DMS79 treated with DMSO at 0.1 percent for 48 hours (cell line): ENCODE data around the gene RABIF.
"Not testable (repeated sequence)": the region's sequence is repeated elsewhere in the genome, so short reads cannot be mapped to it uniquely, and the experiment has no call there.

Experiments
- DNase-seq: peaks from one replicate; lab custom pipeline; 2025; lab: John Stamatoyannopoulos, UW

The RABIF gene

GRCh38 chr1:202888531-202889360 is at the start of gene RABIF:
Gene RABIF, minus strand, starts transcription at chr1:202889149. Its CDS starts 51 bp downstream, at chr1:202889098.
- DNase-seq, result peak; percentile 95

GRCh38 chr1:202938287-202938925 is 49.5 kb upstream of the RABIF start:
- no peak for DNase-seq

DNA sequence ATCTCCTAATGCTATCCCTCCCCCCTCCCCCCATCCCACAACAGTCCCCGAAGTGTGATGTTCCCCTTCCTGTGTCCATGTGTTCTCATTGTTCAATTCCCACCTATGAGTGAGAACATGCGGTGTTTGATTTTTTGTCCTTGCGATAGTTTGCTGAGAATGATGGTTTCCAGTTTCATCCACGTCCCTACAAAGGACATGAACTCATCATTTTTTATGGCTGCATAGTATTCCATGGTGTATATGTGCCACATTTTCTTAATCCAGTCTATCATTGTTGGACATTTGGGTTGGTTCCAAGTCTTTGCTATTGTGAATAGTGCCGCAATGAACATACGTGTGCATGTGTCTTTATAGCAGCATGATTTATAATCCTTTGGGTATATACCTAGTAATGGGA is 47.5 kb upstream of the RABIF start:
- DNase-seq, result not testable (repeated sequence)

DNA sequence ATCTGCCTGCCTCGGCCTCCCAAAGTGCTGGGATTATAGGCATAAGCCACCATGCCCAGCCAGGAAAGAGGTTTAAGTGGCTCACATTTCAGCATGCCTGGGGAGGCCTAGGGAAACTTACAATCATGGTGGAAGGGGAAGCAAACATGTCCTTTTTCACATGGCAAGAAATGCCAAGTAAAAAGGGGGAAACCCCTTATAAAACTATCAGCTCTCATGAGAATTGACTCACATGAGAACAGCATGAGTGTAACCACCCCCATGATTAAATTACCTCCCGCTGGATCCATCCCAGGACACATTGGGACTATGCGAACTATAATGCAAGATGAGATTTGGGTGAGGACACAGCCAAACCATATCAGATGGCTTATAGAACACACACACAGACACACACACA is 46.9 kb upstream of the RABIF start:
- no peak for DNase-seq

GRCh38 chr1:202934755-202935154 is 45.8 kb upstream of the RABIF start:
- no peak for DNase-seq

- DNase-seq, result no peak
Measured at GRCh38 chr1:202932476-202932875, 43.5 kb upstream of the RABIF start.

DNA sequence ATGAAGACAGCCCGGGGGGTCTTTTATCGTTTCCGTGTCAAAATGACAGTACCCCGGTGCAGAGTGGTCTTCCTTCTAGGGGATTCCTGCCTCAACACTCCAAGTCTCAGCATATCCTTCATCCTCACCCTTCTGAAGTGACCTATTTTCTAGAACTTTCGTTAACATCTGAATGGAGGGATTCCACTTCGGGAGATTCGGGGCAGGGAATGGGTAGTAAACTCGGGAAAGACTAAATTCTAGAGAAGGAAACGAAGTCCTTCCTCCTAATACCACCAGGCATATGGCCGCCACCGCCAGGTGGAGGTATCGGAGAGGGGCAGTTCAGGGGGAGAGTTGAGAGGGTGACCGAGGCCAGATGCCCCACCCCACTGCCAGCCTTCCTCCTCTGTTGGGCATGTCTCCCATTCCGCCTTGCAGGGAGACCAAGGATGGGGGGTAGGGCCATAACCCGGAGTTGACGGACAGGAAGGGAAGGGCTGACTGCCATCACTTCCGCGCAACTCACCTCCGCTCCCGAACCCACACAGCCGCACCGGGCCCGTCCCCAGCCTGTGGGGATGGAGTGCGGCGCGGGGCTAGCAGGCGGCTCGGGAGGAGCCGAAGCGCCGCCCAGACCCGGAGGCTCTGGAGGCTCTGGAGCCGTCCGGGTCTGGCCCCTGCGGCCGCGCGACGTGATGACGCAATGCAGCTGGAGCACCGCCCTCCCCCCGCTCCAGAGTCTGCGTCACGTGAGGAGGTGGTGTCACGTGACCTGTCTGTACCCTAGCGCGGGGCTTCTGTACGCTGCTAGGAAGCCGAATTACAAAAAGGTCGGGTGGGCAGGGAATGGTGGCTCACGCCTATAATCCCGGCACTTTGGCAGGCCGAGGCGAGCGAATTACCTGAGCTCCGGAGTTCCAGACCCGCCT is 37.9 kb upstream of the RABIF start, which contains the start of gene KLHL12:
Gene KLHL12 (minus strand): TSS at position 654 of the 911 bp plus-strand sequence. CDS start 2,072 bp downstream, outside the sequence.
- DNase-seq, result peak; percentile 93

DNA sequence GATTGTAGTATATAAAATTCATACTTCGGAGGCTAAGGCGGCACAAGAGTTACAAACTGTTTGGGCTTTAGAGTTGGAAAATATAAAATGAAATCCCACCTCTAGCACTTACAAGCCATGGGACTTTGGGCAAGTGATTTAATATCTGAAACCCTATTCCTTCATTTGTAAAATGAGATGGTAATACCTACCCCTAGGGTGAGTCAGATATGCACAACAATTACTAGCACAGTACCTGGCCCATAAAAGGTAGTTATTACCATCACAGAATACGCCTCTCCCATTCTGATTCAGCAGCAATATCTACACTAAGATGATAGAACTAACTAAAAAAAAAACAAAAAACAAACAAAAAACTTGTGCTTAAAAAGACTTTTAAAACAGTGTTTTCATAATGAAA is 34.6 kb upstream of the RABIF start:
- no peak for DNase-seq

- no peak for DNase-seq
Measured at GRCh38 chr1:202919615-202920014, 30.7 kb upstream of the RABIF start.

DNA sequence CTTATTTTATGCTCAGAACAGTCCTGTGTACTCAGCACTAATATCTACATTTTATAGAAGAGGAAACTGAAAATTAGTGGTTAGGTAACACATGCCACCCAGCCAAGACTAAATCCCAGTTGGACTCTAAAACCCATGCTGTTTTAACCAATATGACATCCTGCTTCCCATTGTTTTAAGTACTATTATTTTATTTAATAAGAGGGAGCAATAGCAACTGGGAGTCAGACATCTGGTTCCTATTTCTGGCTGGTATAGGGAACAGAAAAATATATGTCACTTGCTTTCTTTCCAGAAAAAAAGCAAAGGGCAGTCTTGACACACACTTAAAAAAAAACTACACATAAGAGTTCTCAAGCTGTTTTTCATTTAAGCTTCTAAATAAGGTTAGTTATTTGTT is 26.2 kb upstream of the RABIF start:
- DNase-seq, result no peak

DNA sequence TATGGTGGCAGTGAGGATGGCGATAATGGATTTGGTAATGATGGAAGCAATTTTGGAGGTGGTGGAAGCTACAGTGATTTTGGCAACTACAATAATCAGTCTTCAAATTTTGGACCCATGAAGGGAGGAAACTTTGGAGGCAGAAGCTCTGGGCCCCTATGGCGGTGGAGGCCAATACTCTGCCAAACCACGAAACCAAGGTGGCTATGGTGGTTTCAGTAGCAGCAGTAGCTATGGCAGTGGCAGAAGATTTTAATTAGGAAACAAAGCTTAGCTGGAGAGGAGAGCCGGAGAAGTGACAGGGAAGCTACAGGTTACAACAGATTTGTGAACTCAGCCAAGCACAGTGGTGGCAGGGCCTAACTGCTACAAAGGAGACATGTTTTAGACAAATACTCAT is 23.5 kb upstream of the RABIF start:
- DNase-seq, result not testable (repeated sequence)

GRCh38 chr1:202909494-202909893 is 20.5 kb upstream of the RABIF start:
- no peak for DNase-seq

DNA sequence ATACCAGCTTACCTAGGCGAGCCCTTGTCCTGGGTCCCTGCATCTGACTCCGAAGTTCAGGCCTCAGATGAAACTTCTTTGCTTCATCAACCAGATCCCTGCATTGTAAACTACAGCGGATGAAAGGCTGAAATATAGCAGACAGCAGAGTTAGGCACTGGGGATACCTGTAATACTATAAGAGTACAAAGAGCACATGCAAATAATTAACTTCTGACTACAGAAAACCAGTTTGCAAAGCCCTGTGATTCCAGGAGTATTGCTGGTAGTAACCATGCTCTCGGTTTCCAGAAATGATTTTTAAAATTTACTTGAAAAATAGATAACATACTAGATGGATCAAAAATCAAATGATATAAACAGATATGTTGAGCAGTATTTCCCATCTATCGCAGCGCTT is 20.0 kb upstream of the RABIF start:
- no peak for DNase-seq

DNA sequence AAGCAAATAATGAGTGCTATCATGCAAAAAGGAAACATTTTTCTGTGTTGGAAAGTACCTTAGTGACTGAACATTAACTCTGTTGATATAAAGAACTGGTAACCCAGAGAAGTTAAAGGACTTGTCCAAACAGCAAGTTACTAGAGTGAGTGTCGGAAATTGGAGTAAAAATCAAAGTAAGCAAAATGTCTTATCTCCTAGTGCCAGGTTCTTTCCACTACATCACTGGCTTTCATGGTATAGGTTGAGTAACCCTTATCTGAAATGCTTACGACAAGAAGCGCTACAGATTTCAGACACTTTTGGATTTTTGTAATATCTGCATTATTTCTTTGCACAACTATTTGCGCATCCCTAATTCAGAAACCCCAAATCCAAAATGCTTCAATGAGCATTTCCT is 16.4 kb upstream of the RABIF start:
- no peak for DNase-seq

- DNase-seq, result not testable (repeated sequence)
Measured at GRCh38 chr1:202903808-202904207, 14.9 kb upstream of the RABIF start.

DNA sequence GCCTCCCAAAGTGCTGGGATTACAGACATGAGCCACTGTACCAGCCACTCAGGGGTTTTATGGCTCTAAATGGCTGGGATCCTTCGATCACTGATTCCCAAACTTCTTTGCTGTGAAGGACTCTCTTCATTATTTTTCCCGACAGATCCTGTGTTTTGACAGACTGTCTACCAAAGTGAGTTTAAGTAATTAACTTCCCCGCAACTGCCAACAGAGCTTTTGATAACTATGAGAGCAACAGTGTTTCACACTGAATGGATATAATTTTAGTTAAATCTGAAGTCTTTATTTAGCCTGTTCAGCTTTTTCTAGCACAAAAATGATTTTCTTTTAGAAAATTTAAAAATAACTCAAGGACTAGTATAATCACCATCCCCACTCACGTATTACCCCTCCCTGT is 12.6 kb upstream of the RABIF start:
- DNase-seq, result no peak

DNA sequence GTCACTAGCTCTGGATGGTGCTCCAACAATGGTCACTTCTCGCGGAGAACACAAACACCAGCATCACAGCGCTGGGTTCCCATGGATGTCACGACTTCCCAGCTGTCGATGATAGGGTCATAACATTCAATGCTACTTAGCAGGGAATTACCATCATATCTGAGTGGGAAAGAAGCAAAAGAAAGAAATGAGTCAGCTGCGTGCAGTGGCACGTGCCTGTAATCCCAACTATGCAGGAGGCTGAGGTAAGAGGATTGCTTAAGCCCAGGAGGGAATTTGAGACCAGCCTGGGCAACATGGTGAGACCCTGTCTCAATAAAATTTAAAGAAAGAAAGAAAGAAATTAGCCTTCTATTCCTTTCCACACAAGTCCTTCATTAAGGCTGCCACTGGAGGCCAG is 3.6 kb upstream of the RABIF start:
- no peak for DNase-seq

- DNase-seq, result no peak
Measured at GRCh38 chr1:202890392-202890791, 1.4 kb upstream of the RABIF start.

- DNase-seq, result peak; percentile 56
Measured at GRCh38 chr1:202888221-202888530, 773 bp downstream of the RABIF start.

DNA sequence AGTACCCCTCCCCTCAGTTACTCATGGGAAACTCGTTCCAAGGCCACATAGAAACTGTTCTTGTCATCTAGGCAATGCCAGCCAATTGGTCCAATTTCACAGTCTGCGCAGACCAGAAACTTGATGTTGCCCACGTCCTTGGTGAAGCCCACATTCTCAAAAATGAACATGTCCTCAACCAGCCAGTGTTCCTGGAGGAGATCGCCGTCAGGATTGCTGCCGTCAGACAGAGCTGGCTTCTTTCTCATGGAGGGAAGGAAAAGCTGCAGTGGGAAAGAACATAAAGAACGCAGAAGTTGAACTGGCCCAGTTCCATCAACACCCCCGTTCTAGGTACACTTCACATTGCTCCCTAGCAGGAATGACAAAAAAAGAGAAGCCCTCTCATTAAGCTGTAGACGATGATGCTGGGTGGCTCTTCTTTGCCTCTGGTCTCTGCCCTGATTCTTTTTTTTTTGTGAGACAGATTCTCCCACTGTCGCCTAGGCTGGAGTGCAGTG is 7.9 kb downstream of the RABIF start:
- no peak for DNase-seq

GRCh38 chr1:202880062-202880461 is 8.9 kb downstream of the RABIF start:
- DNase-seq, result no peak

- DNase-seq, result no peak
Measured at GRCh38 chr1:202879128-202879527, 9.8 kb downstream of the RABIF start.
